Mucosa of gallbladder (tissue), 1 donor: Measurements from ENCODE around the gene MEX3D. TPM values are rescaled to one million over a fixed set of nuclear protein-coding genes. Genes with fewer than 3 reads are reported as not detected.

ENCODE experiments used
- total RNA-seq: library from RNA; stranded (reverse); gene quantifications from one replicate; pipeline ENCODE4 v1.2.1, GENCODE V29; 2021
- donor health status: DM: no; HTN: no; CAD: no.

The MEX3D gene
- total RNA-seq, 1 donor from 2014 or later: 58.6 TPM

Other genes with a start within 250 kb of the MEX3D start
- 121 TPM for gene NDUFS7, start 184.4 kb downstream of the MEX3D start, total RNA-seq
- 27.9 TPM for gene GAMT, start 166.8 kb downstream of the MEX3D start, total RNA-seq
- gene DAZAP1, start 160.7 kb downstream of the MEX3D start, total RNA-seq: 77.7 TPM
- gene RPS15, start 129.9 kb downstream of the MEX3D start, total RNA-seq: 877 TPM
- gene APC2, start 118.2 kb downstream of the MEX3D start, total RNA-seq: 0.43 TPM
- gene C19orf25, start 89.1 kb downstream of the MEX3D start, total RNA-seq: 41.6 TPM
- 11.7 TPM for gene PCSK4, start 78.0 kb downstream of the MEX3D start, total RNA-seq
- gene REEP6, start 77.1 kb downstream of the MEX3D start, total RNA-seq: 80.5 TPM
- 4.4 TPM for gene ADAMTSL5, start 55.3 kb downstream of the MEX3D start, total RNA-seq
- gene PLK5, start 44.2 kb downstream of the MEX3D start, total RNA-seq: 0.89 TPM
- 82.8 TPM for gene MBD3, start 24.5 kb upstream of the MEX3D start, total RNA-seq
- gene UQCR11, start 37.1 kb upstream of the MEX3D start, total RNA-seq: 254 TPM
- 83.0 TPM for gene TCF3, start 84.3 kb upstream of the MEX3D start, total RNA-seq
- gene ONECUT3, start 185.2 kb upstream of the MEX3D start, total RNA-seq: 6.3 TPM
- 2.9 TPM for gene ATP8B3, start 244.0 kb upstream of the MEX3D start, total RNA-seq